H1 (cell line): ENCODE measurements around the gene PTDSS2.

Experiments used
- CBX5 ChIP-seq: fragments of 300-800, 300-1000 bp; sonication (generic); IDR thresholded peaks from 2 replicates; pipeline ENCODE4 v1.7.1; 2016; ENCODE audit warnings: antibody characterized with exemption, low read length, low read depth
- CTCF ChIP-seq, 3 experiments: IDR thresholded peaks; 1 replicate in 2 of 3; 2 replicates in 1 of 3; pipeline versions ENCODE4 v1.5.1 to v1.6.1; 2011; ENCODE audit warnings: low read length in 3 of 3, mild to moderate bottlenecking in 3 of 3, inconsistent platforms in 2 of 3, low read depth in 1 of 3, moderate library complexity in 1 of 3; ENCODE audit not compliant: insufficient read depth in 1 of 3; ENCODE audit errors: control extremely low read depth in 1 of 3
- EZH2 ChIP-seq: fragments of 200-600 bp; sonication (generic); IDR thresholded peaks from 2 replicates; pipeline ENCODE4 v1.7.1; 2012; ENCODE audit warnings: low read depth, mild to moderate bottlenecking, moderate library complexity, low read length, inconsistent platforms; ENCODE audit not compliant: severe bottlenecking
- KDM1A ChIP-seq: fragments of 200-600, 300-600 bp; sonication (generic); IDR thresholded peaks from 2 replicates; pipeline ENCODE4 v1.7.1; 2016; ENCODE audit warnings: mild to moderate bottlenecking, low read length, borderline replicate concordance
- RXRA ChIP-seq: IDR thresholded peaks from 2 replicates; pipeline ENCODE4 v1.6.1; 2011; ENCODE audit warnings: low read depth, mild to moderate bottlenecking, low read length, moderate library complexity; ENCODE audit not compliant: insufficient read depth
- SP4 ChIP-seq: IDR thresholded peaks from 2 replicates; pipeline ENCODE4 v1.6.1; 2012; ENCODE audit warnings: low read length, inconsistent platforms
- TAF1 ChIP-seq: IDR thresholded peaks from 2 replicates; pipeline ENCODE4 v1.6.1; 2011; ENCODE audit warnings: mild to moderate bottlenecking, low read depth, low read length

GRCh38 chr11:447923-448731, 2.0 kb upstream of the PTDSS2 start:
- no peak for TF ChIP-seq EZH2
- TF ChIP-seq SP4 = peak; percentile 56; the same call in 1 of the 2 replicates
- no peak for TF ChIP-seq CBX5
- TF ChIP-seq CTCF (IDR thresholded peaks at IDR 0.05; ENCODE audit: control extremely low read depth in 1 of 3, insufficient read depth in 1 of 3, low read depth in 1 of 3, low read length in 3 of 3) = peak in 2 of 3 experiments; percentile 62 to 80; a peak in 3 of 4 replicates
- TF ChIP-seq RXRA = no peak
- peak; percentile 52; the same call in 1 of the 2 replicates for TF ChIP-seq TAF1
- no peak for TF ChIP-seq KDM1A
